ENCODE data around the gene AGAP1.

The AGAP1 gene

DNA sequence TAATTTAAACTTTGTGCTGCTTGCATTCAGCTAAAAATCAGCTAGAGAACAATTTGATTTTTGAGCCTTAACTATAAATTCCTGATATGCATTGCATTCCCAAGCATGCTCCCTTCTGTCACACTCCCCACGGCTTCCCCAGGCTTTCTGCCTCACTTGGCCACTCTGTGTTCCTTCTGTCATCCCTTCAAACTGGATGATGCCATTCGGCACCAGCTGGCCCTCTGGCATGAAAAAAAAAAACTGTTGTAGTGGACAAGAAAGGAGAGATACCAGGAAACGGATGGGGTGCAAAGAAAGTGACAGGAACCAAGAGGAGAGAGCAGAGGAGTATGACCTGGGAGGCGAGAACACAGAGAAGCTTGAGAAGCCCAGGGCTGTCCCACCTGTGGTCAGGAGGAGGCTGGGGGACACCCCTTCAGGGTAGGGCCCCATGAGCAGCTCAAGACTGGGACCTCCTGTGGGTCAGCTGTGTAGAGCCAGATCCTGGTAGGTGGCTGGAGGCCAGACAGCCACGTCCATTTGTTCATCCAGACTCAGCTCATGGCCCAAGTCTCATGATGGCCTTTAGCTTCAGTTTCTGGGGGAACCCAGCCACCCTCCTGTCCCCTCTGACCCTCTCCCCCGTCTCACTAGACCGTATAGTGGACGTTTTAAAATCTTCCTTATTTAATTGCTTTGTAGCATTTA is 462.6 kb downstream of the AGAP1 start:
- no peak for DNase-seq

DNA sequence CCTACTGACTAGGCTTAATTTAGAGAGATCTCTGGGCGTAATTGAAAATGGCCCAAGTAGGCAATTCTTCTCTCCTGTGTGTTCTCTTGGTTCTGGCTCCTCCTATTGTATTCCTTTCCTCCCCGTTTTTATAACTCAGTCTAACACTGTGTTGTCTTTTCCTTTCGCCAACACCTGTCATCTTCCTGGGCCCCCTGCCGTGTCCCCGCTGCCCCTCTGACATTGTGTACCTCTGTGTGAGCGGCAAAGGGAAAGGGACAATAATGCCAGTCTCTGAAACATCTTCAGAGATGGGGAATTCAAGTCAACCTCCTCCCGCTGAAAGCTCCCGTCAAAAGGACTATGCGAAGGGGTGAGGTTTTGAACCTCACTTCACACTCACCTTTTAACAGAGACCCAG is 463.4 kb downstream of the AGAP1 start:
- DNase-seq = no peak

DNA sequence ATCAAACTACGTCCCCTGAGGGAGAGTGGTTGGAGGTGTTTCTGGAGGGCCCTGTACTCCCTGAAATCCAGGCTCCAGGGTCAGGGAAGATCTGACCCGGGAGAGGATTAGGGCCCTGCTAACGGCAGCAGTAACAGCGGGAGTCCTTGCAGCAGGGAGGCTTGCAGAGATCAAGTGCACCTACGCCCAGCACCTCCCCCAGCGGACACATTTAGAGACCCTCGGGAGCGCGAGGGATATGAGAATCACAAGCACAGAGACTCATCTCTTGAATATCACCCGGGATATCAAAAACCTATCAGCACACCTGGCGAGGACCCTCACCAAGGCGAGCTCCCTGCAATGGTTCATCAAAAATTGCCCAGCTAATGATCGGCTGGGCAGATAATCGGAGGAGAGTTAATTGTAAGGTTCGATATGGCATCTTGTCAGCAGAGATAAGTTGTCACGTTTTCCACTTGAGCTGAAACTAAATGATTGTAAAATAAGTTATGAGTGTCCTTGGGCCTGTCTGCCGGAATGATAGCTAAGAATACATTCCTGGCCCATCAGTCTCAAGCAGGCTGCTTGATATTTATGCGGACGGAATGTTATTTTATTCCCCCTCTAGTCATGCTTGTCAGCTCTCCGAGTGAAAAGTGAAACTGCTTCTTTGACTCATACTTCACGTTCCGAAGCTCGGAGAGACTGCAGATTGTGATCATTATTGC is 464.5 kb downstream of the AGAP1 start:
- no peak for DNase-seq

DNA sequence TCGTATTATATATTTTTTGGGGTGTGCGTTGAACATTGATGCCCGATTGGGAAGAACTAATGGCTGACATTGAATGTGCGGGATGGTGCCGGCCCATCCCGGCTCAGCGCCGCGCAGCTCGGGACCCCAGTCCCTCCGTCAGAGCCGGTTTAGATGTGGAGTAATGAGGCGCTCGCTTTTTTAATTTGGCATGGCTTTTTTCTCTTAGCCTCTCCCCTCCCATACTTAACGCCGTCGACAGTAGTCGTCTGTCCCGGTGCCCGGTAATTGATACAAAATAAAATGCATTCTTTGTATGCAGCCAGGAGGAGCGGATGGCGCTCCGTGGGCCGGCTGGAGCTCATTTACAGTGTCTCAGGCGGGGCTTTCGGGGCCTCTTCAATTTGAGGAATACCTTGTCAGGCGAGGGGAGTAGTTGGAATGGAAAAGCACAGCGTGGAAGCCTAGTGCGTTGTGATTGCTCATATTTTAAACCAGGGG is 465.1 kb downstream of the AGAP1 start:
- no peak for DNase-seq

DNA sequence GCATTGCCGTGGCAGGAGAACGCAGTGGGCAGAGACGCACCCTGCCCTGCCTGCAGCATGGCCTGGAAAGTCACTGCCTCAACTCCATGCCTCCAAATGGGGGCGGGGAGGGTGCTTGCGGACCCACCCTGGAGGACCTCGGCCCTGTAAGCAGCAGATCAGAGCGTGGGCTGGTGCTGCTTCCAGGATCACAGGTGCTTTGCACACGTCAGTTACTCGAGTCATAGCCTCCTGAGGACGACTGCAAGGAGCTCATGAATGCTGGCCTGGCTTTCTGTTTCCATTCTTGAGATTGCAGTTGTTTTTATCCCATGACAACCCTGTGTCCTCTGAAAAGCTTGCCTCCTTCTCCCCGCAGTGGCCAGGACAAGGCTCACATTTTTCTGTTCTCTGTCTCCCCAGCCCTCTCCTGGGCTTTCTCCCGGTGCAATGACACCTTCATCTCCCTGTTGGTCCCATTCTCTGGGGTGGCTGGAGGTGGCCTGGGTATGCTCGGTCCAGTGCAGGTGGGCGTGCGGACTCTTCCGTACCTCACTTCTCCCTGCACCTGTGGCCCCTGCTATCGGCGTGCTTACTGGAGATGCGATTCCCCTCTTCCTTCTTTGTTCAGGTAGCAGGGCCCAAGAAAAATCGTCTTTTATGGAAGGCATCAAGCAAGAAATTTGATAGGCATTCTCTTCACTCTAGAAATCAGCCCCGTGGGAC is 466.3 kb downstream of the AGAP1 start:
- no peak for DNase-seq

DNA sequence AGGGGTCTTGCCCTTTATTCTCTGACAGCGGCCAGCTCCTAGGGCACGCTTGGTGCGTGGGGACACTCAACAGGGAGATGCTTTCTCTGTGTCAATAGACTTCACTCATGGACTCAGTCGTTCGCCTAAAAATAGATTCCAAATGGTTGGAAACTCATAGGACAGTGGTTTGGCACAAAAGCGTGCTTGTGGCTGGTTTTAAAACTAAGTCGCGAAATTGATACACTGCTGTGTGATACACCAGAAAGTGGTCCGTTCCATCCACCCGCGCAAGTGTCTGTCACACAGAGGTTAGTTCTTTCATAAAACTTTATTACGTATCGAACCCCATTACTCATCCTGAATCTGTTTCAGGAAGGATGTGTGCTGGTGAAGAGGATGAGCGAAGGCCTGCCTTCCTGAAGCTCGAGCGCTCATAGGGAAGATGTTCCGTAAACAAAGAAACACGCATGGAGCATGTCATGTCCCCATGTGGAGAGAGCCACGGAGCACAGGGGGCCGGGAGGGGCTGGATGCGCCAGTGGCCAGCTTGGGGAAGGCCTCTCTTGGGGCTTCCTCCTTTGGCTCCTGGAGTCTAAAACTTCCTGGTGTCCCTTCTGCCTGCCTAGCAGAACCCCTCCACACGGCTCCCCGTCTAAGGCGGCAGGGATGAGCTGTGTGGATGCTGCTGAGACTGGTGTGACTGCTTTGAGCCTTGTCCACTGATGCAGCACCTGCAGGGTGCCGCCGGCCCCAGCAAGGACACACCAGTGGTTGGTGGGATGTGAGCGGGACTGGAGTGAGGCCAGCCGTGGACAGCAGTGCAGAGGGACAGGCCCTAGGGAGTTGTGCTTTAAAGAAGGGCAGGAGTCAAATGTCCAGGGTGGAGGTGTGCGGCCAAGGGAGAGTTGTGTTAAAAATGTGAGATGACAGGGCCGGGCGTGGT is 467.1 kb downstream of the AGAP1 start:
- no peak for DNase-seq

DNA sequence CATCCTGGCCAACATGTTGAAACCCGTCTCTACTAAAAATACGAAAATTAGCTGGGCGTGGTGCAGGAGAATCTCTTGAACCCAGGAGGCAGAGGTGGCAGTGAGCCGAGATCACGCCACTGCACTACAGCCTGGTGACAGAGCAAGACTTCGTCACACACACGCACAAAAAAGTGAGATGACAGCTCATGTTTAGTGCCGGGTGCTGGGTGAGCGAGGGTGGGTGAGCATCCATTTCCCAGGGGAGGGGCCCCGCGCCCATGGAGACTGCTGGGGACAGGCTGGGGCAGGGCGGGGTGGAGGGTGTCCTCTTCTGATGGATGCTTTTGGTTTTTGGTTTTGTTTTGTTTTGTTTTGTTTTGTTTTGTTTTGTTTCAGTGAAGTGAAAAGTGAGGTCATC is 467.9 kb downstream of the AGAP1 start:
- no peak for DNase-seq

DNA sequence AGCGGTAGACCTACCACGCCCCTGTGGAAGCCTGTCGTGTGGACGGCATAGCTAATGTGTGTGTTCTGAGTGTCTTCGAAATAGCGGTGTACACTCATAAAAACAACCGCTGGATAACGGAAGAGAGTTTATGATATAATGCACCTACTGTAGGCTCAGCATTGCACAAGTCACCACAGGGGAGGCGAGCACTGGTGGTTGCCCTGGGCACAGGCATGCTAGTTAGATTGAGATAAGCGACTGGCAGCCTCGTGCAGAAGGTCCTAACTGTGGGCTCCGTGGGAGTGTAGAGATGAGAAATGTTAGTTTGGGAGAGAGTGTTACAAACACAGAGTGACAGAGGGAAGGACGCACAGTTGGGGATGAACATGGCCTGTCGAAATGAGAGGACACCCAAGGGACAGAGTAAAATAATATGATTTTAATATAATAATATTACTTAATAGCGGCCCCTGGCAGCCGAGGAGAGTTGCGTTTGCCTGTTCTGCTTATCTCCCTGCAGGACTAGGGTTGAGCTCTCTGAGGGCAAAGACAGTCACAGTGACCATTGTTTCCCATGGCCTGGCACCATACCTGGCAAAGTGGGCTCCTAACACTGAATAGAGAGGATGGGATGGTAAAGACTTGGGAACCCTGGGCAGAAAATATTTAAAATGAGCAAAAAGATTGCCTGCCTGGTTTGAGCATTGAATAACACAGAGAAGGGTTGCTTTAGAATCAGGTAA is 470.2 kb downstream of the AGAP1 start:
- DNase-seq = no peak

DNA sequence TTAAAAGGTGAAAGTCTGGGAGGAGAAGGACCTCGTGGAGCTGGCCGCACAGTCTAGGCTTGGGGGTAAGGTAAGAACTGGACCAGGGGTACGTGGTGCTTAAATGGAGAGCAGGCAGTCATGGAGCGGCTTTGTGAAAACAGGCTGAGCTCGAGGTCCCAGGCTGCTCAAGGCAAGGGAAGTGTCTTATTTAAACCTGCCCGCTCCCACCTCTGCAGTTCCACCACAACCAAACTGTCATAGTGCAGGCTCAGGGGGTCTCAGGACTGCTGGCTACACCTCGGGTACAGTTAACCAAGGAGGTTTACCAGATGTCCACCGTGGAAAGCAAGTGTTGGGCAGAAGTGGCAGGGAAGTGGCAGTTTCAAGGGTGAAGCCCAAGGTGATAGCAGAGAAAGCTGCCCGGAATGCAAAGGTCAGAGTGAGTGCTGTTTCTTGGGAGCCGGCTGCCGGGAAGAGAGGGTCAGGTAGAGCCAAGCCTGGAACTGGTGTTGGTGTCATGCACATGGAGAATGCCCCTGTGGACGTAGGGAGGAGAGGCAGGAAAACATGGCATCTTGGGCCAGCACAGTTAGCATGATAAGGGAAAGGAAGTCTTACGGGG is 471.0 kb downstream of the AGAP1 start:
- no peak for DNase-seq

DNA sequence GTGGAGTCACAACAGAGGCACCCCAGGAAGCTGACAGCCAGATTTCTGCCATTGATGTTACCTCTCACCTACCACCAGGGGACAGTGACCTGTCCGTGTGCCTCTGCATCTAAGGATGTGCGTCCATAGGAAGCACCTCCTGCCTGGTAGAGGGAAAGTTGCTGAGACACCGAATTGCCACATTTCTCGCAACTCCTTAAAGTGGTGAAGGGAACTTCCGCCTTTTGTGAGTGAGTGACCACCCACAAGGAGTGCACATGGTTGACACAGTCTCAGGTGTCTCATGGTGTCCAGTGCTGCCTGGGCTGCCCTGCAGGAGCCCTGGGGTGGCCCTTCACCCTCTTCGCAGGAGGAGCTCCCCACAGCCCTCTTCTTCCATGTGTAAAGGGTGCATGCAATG is 472.6 kb downstream of the AGAP1 start:
- DNase-seq = no peak

DNA sequence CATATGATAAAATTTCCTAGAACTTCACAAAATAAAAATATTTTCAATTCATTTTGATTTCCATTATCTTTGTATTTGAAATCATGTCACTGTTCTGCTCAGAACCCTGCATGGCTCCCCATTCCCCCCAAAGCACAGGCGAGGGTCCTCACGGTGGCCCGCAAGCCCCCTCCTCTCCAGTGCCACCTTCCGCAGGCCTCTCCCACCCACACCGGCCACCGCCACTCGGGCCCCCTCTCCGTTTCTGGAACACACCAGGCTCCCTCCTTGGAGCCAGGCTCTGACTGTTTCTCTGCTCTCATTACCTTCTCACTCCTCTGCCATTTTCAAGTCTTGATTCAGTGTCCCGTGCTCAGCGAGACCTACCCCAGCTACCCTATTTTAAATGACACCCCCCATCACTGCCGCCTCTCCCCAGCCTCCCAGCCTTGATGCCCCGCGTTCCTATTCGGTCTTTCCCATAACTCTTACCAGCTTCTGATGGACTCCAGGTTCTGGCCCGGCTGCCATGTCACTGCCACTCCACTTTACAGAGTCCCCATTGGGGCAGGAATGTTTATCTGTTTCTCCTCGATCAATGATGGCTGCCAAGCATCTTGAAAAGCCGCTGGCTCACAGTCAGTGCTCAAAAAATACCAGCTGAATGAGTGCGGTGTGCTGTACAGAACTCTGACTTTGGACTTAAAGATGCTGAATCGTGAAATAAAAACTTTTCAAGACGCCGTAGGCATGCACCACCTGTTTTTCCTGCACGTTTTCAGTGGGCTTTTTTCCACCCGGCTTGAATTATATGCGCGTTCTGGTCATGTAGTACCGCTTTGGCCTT is 473.3 kb downstream of the AGAP1 start:
- no peak for DNase-seq

DNA sequence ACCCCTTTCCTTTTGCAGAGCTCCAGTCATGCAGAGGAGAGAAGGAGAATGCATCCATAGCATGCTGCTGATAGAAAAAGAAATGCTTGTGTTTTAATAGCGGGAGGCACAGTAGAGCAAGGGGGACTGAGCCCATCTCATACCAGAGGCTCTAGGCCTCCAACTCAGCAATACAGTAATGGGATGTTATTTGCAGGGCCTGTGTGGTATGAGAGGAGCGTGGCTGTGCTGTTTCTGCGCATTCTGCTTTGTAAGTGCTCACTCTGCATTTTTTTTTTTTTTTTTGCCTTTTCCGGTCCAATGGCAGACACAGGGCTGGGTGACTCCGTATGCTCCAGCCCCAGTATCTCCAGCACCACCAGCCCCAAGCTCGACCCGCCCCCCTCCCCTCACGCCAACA is 474.3 kb downstream of the AGAP1 start:
- DNase-seq = no peak

DNA sequence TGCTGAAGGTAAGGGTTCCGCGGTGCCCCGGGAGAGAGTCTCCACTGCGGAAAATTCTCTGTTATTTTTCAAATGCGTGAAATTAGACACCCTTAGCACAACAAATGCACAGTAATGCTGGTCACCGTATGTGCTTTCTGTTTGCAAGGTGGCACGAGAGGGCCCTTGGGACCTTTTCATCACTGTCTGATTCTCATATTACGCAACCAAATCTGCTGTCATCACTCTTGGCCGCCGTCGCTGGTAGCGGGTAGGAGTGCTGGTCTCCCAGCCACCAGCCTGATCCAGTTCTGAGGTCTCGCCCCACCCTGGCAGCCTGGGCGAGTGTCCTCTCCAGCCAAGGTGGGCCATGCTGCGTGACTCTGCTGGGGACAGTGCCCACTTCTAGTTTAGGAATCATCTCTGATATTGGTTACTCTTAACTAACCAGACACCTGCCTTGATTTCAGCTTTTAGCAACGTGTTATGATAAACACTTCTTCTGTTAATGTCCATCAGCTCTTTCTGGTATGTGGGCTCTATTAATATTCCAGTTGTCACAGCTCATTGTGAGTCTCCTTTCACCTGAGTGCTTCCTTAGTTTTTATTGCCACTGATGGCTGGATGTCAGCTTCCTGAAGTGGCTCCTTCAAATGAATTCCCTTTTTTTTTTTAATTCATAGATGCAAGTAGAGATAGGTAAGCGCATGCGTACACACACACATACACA is 474.9 kb downstream of the AGAP1 start:
- DNase-seq = no peak

DNA sequence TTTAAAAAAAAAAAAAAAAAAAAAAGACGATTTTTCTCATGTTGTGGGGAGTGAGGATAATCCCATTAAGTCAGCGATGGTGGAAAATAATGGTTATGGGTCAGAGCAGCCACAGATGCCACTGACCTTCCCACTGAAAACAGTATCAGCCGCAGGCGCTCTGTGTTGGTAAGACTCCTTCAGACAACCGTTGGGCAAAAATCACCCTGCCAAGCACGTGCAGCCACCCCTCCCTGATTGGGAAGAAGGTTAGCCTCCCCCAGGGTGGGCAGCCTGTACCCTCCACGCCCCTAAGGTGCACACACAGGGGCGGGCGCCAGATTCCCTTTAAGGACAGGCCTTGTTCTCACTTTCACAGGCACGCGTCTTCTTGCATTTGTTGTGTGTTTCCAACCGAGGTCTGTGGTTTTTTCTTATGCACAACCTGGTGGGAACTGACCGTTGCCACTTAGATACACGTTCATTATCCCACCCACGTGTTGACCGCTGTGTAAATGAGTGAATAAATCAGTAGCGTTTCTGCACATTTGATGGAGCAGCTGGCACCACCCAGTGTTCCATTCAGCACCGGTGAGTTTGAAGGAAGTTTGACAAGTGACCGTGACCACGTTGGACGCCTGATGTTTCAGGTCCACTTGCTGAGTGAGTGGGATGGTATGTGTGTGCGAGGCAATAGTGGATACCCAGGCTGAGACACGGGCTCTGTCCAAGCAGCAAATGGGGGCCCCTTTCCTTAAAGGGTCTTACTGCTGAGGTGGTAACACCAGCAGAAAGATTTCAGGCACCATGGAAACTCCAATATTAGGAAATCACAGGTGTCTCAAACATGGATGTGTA is 476.6 kb downstream of the AGAP1 start:
- no peak for DNase-seq

DNA sequence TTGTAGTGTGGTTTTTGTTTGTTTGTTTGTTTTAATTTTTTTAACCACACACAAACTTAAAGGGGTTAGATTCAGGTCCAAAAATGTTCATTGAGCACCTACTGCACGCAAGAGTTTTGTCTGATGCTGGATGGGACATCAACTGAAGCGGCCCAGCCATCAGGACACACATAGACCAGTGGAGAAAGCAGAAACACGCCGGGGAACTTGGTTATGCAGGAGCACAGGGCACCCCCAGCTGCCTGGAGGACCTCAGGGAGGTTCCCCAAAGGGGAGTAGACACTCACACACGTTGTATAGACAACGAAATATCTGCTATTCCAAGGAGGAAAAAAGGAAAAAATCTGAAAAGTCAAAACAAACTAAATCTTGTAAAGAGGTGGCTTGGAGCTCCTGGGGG is 482.7 kb downstream of the AGAP1 start:
- DNase-seq = no peak

DNA sequence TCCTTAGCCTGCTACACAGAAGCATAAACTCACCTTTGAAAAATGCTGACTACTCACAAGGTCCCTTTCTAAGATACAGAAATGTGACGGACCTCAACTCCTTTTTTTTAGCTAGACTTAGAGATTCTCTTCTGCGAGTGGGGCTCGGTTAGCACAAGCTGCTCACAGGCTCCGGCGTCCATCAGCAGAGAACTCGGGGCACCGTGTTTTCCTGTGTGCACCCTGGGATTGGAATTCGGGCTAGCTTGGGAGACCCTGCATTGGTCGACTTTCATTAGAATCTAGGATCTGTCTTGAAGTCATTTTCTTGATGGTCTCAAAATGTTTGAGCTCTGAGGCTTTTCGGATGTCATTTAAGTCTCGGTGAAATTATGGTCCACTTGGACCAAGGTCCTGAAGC is 483.1 kb downstream of the AGAP1 start:
- DNase-seq = no peak

DNA sequence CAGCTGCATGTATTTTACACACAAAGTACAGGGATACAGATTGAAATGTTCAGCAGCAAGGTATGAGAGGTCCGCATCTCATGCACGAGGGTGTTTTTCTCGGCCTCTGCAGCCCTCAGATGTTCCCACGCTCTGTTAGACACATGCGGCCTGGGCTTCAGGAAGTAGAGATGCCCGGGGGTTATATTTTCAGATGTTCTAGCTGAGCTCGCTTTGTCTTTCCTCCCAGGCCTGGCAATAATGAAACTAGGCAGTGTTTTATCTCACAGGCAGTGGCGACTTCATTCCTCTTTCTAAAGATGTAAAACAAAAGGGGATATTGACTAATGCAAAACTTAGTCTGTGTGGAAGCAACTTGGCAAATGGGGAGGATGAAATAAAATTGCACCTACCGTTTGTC is 483.6 kb downstream of the AGAP1 start:
- DNase-seq = no peak

DNA sequence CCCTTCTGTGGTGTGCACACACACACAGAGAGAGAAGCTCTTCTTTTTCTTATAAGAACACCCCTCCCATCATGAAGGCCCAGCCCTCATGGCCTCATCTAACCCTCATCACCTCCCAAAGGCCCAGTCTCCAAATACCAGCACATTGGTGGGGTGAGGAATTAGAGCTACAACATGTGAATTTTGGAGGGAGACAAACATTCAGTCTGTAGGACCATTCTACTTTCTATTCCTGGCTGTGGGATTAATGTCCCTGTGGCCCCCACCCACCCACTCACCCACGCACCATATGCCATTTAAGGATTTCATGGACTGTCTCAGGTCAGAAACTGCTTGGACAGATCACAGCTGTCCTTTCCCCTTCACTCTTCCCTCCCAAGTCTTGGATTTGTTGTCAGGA is 484.2 kb downstream of the AGAP1 start:
- DNase-seq = no peak

DNA sequence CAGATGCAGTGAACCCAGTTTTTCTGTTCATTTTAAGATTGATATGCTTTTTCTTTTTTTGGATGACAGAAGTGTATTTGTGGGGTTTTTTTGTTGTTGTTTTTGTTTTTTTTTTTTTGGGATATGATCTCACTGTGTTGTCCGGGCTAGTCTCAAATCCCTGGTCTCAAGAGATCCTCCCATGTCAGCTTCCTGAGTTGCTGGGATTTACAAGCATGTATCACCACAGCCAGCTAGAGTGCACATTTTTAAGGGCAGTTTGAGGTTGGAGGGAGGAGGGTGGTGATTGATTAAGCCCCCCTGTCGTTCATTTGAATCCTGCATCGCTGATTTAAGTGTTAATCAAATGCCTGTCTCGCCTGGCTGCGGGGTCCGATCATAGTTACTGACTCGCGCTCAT is 485.2 kb downstream of the AGAP1 start:
- no peak for DNase-seq
